Measurements from ENCODE around the gene GNE.
"Not testable (repeated sequence)": the region's sequence is repeated elsewhere in the genome, so short reads cannot be mapped to it uniquely, and the experiment has no call there.

Gene GNE

GRCh38 chr9:36204906-36205547 lies 53.2 kb downstream of the GNE start:
- no peak for DNase-seq

GRCh38 chr9:36194326-36195000 lies 63.8 kb downstream of the GNE start:
- no peak for DNase-seq

GRCh38 chr9:36193023-36193422 lies 65.2 kb downstream of the GNE start:
- DNase-seq = no peak

- DNase-seq = no peak
These were observed 66.1 kb downstream of the GNE start for GRCh38 chr9:36192196-36192595.

GRCh38 chr9:36191686-36192085 lies 66.6 kb downstream of the GNE start:
- no peak for DNase-seq

- no peak for DNase-seq
These were observed 67.0 kb downstream of the GNE start for GRCh38 chr9:36191290-36191645.

GRCh38 chr9:36190388-36191289 lies 67.6 kb downstream of the GNE start, which contains the start of gene CLTA:
TSS of gene CLTA (plus strand) at chr9:36190921. CDS start at chr9:36191057, 136 bp downstream.
- peak; percentile 80 for DNase-seq

- no peak for DNase-seq
These were observed 68.3 kb downstream of the GNE start for GRCh38 chr9:36189976-36190375.

GRCh38 chr9:36188212-36188611 lies 70.0 kb downstream of the GNE start:
- DNase-seq = no peak

GRCh38 chr9:36187414-36187813 lies 70.8 kb downstream of the GNE start:
- no peak for DNase-seq

- not testable (repeated sequence) for DNase-seq
These were observed 78.0 kb downstream of the GNE start for GRCh38 chr9:36180243-36180642.

GRCh38 chr9:36177571-36177970 lies 80.7 kb downstream of the GNE start:
- DNase-seq = no peak

GRCh38 chr9:36176496-36176895 lies 81.8 kb downstream of the GNE start:
- not testable (repeated sequence) for DNase-seq

- not testable (repeated sequence) for DNase-seq
These were observed 83.0 kb downstream of the GNE start for GRCh38 chr9:36175209-36175608.

GRCh38 chr9:36174731-36175130 lies 83.5 kb downstream of the GNE start:
- no peak for DNase-seq

GRCh38 chr9:36174271-36174670 lies 84.0 kb downstream of the GNE start:
- no peak for DNase-seq

- DNase-seq = no peak
These were observed 84.4 kb downstream of the GNE start for GRCh38 chr9:36173861-36174260.

- no peak for DNase-seq
These were observed 87.7 kb downstream of the GNE start for GRCh38 chr9:36170531-36170930.

- DNase-seq = no peak
These were observed 88.5 kb downstream of the GNE start for GRCh38 chr9:36169708-36170107.

GRCh38 chr9:36169166-36169565 lies 89.1 kb downstream of the GNE start, which contains the start of gene CCIN:
TSS of gene CCIN (plus strand) at chr9:36169388. CDS start at chr9:36169503, 115 bp downstream.
- no peak for DNase-seq

GRCh38 chr9:36166168-36166927 lies 91.9 kb downstream of the GNE start:
- peak; percentile 16 for DNase-seq

GRCh38 chr9:36165826-36166167 lies 92.5 kb downstream of the GNE start:
- no peak for DNase-seq

GRCh38 chr9:36164989-36165388 lies 93.3 kb downstream of the GNE start:
- no peak for DNase-seq

Measured in NCI-H2171 (cell line).